CD4-positive, alpha-beta T cell treated with Interleukin-17A for 1 hour (primary cell): ENCODE results near the gene SERPINB6.

Source experiments
- DNase-seq: peaks from one replicate; pipeline ENCODE4 v3.0.0-alpha.2; 2020

SERPINB6 gene

GRCh38 chr6:2998998-2999617 lies 27.7 kb upstream of the SERPINB6 start:
- no peak for DNase-seq

- DNase-seq: peak; percentile 78
Observed at GRCh38 chr6:2998249-2998997, 27.1 kb upstream of the SERPINB6 start.

GRCh38 chr6:2993755-2994317 lies 22.5 kb upstream of the SERPINB6 start:
- no peak for DNase-seq

GRCh38 chr6:2992330-2992979 lies 21.1 kb upstream of the SERPINB6 start:
- DNase-seq: no peak

GRCh38 chr6:2990932-2991506 lies 19.7 kb upstream of the SERPINB6 start:
- DNase-seq: peak; percentile 20

- no peak for DNase-seq
Observed at GRCh38 chr6:2990248-2990931, 19.0 kb upstream of the SERPINB6 start.

- DNase-seq: peak; percentile 94
Observed at GRCh38 chr6:2989332-2990247, 18.2 kb upstream of the SERPINB6 start.

- DNase-seq: peak; percentile 83
Observed at GRCh38 chr6:2988426-2989331, 17.3 kb upstream of the SERPINB6 start.

- DNase-seq: no peak
Observed at GRCh38 chr6:2988094-2988425, 16.7 kb upstream of the SERPINB6 start.

- no peak for DNase-seq
Observed at GRCh38 chr6:2986722-2987221, 15.4 kb upstream of the SERPINB6 start.

- no peak for DNase-seq
Observed at GRCh38 chr6:2984738-2985406, 13.5 kb upstream of the SERPINB6 start.

- no peak for DNase-seq
Observed at GRCh38 chr6:2982426-2983117, 11.2 kb upstream of the SERPINB6 start.

- no peak for DNase-seq
Observed at GRCh38 chr6:2980465-2980855, 9.1 kb upstream of the SERPINB6 start.

GRCh38 chr6:2979819-2980464 lies 8.6 kb upstream of the SERPINB6 start:
- DNase-seq: no peak

- DNase-seq: no peak
Observed at GRCh38 chr6:2978923-2979322, 7.6 kb upstream of the SERPINB6 start.

- DNase-seq: no peak
Observed at GRCh38 chr6:2977799-2978590, 6.6 kb upstream of the SERPINB6 start.

- no peak for DNase-seq
Observed at GRCh38 chr6:2977290-2977689, 5.9 kb upstream of the SERPINB6 start.

GRCh38 chr6:2976571-2977085 lies 5.3 kb upstream of the SERPINB6 start:
- no peak for DNase-seq
